Heart right ventricle (tissue), 16 donors: ENCODE results near the gene FLNB. TPM values are rescaled to one million over a fixed set of nuclear protein-coding genes. Genes with fewer than 3 reads are reported as not detected.

Source experiments
- ATAC-seq, 8 donors: fragments of 200-7000 bp; cut with Tn5 transposase; one replicate each; pipeline ENCODE4 v1.9.1; 2020; ENCODE audit warnings: mild to moderate bottlenecking in 8 of 8, moderate library complexity in 8 of 8, moderate number of reproducible peaks in 1 of 8
- DNase-seq, 2 donors: peaks; one replicate each; pipeline ENCODE4 v3.0.0-alpha.2; 2020
- H3K27ac ChIP-seq, 10 donors: fragments of 200-600 bp; sonication (generic) in 2 of 10; one replicate each; pipeline versions ENCODE4 v1.5.0 to v1.8.0; 2020 to 2022; ENCODE audit warnings: mild to moderate bottlenecking in 3 of 10
- H3K27me3 ChIP-seq, 7 donors: fragments of 200-600 bp; one replicate each; pipeline ENCODE4 v1.8.0; 2021 to 2022; ENCODE audit warnings: mild to moderate bottlenecking in 2 of 7
- H3K36me3 ChIP-seq, 9 donors: fragments of 200-600 bp; sonication (generic) in 1 of 9; one replicate each; pipeline versions ENCODE4 v1.5.0 to v1.8.0; 2020 to 2022; ENCODE audit warnings: mild to moderate bottlenecking in 2 of 9
- H3K4me1 ChIP-seq, 9 donors: fragments of 200-600 bp; sonication (generic) in 1 of 9; one replicate each; pipeline versions ENCODE4 v1.5.0 to v1.8.0; 2020 to 2022; ENCODE audit warnings: mild to moderate bottlenecking in 4 of 9
- H3K4me3 ChIP-seq, 10 donors: fragments of 200-600 bp; sonication (generic) in 2 of 10; one replicate each; pipeline versions ENCODE4 v1.5.0 to v1.8.0; 2020 to 2022; ENCODE audit warnings: mild to moderate bottlenecking in 7 of 10, moderate library complexity in 2 of 10
- H3K9me3 ChIP-seq, 11 donors: fragments of 200-600 bp in 10 of 11; sonication (generic) in 2 of 11; one replicate each; pipeline versions ENCODE4 v1.5.0 to v1.8.0; 2013 to 2022; ENCODE audit warnings: mild to moderate bottlenecking in 2 of 11, control low read depth in 1 of 11, moderate library complexity in 1 of 11
- CTCF ChIP-seq, 9 donors: fragments of 200-600 bp; sonication (generic) in 2 of 9; IDR thresholded peaks; one replicate each; pipeline versions ENCODE4 v1.5.0 to v1.8.0; 2021 to 2022; ENCODE audit warnings: antibody characterized with exemption in 9 of 9, mild to moderate bottlenecking in 5 of 9, moderate library complexity in 1 of 9
- WGBS, 2 donors: extraction: QIAGEN DNeasy Blood & Tissue Kit; methylation state at CpG; one replicate each; pipeline ENCODE4 v1.1.7; 2013; ENCODE audit warnings: inconsistent platforms in 1 of 2; 5-methylcytosine and 5-hydroxymethylcytosine counted together
- intact Hi-C, 10 donors: fragments of 100-400 bp; cut with DNase I; formaldehyde crosslinking; loops; one replicate each; pipeline versions ENCODE4 v1.11.1 to v1.14.2; 2022
- polyA plus RNA-seq, 2 donors: library from polyadenylated mRNA; stranded (reverse); fragments of 200-250 nt; gene quantifications; one replicate each; pipeline ENCODE4 v1.2.3, GENCODE V29; 2013
- total RNA-seq, 10 donors: library from RNA; stranded (reverse); fragmentation: NEBNext Ultra II Directional in 3 of 10; extraction: Animal tissue kit (Norgen Biotek cat#: 25700) in 3 of 10; gene quantifications; one replicate each; pipeline versions ENCODE4 v1.2.1 to v1.2.4, GENCODE V29; 2021 to 2023
- donor health status: Arrhythmogenic right ventricular cardiomyopathy.
- donor health status: ischemic (EF 13 %, LVEDD 7.1; RV severe dilation, severe dysfunction).
- donor health status: healthy with polysubstance abuse.
- donor health status: DM: no; HTN: yes; CAD: no.
- donor health status: DM: no; HTN: no; CAD: no.
- donor health status: ischemic (EF 25% LVEDD 6.9; RV normal size, moderate dysfunction).
- donor health status: ischemic (EF 25% LVEDD 5.7; RV mildly dilated, moderate dysfunction).
- donor health status: healthy.
- donor health status: DM: yes; HTN: yes; CAD: no.
- donor health status: Ischemic cardiomyopathy.
- donor health status: ischemic (EF 35%, LVEDD 5.7; RV mildly dilated, moderate dysfunction).
- donor health status: nonischemic (EF 11% LVEDD 7.7; RV severe dilation, severe dysfunction).
- donor health status: DM: yes; HTN: yes; CAD: no.
- donor health status: PGD.
- donor health status: ischemic (EF 29% LVEDD 5.4; RV normal size, mild dysfunction).
- donor health status: nonischemic (EF 23%, LVEDD 6.1; RV moderate dilation, normal function).

Gene FLNB
- total and polyA plus RNA-seq, 12 donors = 27.4 to 65.3 (median 38.6) TPM

GRCh38 chr3:58034738-58035523 is 26.7 kb downstream of the FLNB start:
- DNase-seq = no peak
- intact Hi-C loops = no loop called here
- H3K36me3 ChIP-seq = no peaks in the 10 kb centered on the region
- peaks cover 0 to 47% (median 26%) of the 10 kb centered on the region in 9 donors for H3K4me1 ChIP-seq
- no peak overlapping the region for H3K4me3 ChIP-seq
- no peaks in the 10 kb centered on the region for H3K9me3 ChIP-seq
- H3K27ac ChIP-seq = peak overlapping the region in 2 of 10 donors; percentile 6 to 54
- H3K27me3 ChIP-seq = no peaks in the 10 kb centered on the region
- 65 to 90% methylated on average over 6 of the region's 6 CpGs for WGBS, 2 donors
- TF ChIP-seq CTCF (IDR thresholded peaks at IDR 0.05) = no peak
- ATAC-seq = peak in 1 of 8 donors; percentile 23

- Histone ChIP-seq H3K4me1 (peaks cover 0 to 48% (median 29%) of the 10 kb centered on the region in 9 donors), H3K4me3 (no peak overlapping the region), H3K9me3 (no peaks in the 10 kb centered on the region), H3K27ac (peak overlapping the region in 3 of 10 donors; percentile 3 to 54 (median 6)), H3K36me3 (no peaks in the 10 kb centered on the region), H3K27me3 (no peaks in the 10 kb centered on the region)
- ATAC-seq = peak in 2 of 8 donors; percentile 9 to 21
- 65 to 70% methylated on average over 11 of the region's 11 CpGs for WGBS, 2 donors
- TF ChIP-seq CTCF (IDR thresholded peaks at IDR 0.05) = no peak
- intact Hi-C loops = no loop called here
- no peak for DNase-seq
These were observed 27.5 kb downstream of the FLNB start for GRCh38 chr3:58035524-58036255.

GRCh38 chr3:58036293-58037032 is 28.2 kb downstream of the FLNB start:
- intact Hi-C loops = no loop called here
- ATAC-seq (no peak), DNase-seq (no peak)
- no peak overlapping the region for H3K4me3 ChIP-seq
- H3K27me3 ChIP-seq = no peaks in the 10 kb centered on the region
- TF ChIP-seq CTCF (IDR thresholded peaks at IDR 0.05) = no peak
- peak overlapping the region in 1 of 10 donors; percentile 6 for H3K27ac ChIP-seq
- no peaks in the 10 kb centered on the region for H3K9me3 ChIP-seq
- H3K4me1 ChIP-seq = peaks cover 0 to 56% (median 37%) of the 10 kb centered on the region in 9 donors
- WGBS, 2 donors = 79 to 80% methylated on average over 8 of the region's 8 CpGs
- H3K36me3 ChIP-seq = no peaks in the 10 kb centered on the region
